ENCODE measurements around the gene TNN. TPM values are rescaled to one million over a fixed set of nuclear protein-coding genes. Genes with fewer than 3 reads are reported as not detected.

Gene TNN
- total RNA-seq, 5 donors from 2014 or later (not counting 1 experiment from before 2014, with no cell fraction given), result not detected

DNA sequence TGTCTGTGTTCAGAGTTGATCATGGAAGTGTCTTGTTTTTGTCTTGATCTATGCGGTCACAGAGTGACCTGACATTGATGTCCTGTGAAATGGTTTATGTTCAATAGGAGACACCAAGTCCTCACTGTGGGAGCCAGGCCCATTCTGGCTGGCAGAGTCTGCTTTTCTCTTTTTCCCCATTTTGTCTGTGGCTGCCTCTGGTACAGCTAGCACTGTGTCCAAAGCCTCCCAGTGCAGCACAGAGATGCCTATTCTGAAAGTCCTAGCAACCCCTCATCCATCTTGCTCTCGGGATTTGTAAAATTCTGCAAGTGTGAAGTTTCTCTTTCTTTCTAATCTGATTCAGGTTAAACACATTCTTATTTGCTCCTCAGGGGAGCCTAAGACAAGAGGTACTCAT lies 14.3 kb downstream of the TNN start:
- no peaks in the 10 kb centered on the region for H3K4me1 Mint-ChIP-seq
- H3K27ac Mint-ChIP-seq, result no peak overlapping the region
- 100% methylated on average over 1 of the region's 2 CpGs for WGBS (ENCODE audit: insufficient coverage)
- ChIA-PET CTCF (no interaction called here), POLR2A (no interaction called here)
- H3K4me3 Mint-ChIP-seq, result no peak overlapping the region
- Histone ChIP-seq H3K4me1 (ENCODE audit: control insufficient read depth in 1 of 2, extremely low read depth in 1 of 2, insufficient read depth in 2 of 2, low read length in 2 of 2) (no peaks in the 10 kb centered on the region), H3K36me3 (ENCODE audit: control insufficient read depth in 2 of 2, extremely low read depth in 1 of 2, insufficient read depth in 1 of 2, low read length in 1 of 2) (no peaks in the 10 kb centered on the region), H3K4me3 (ENCODE audit: control insufficient read depth in 1 of 2, extremely low read depth in 1 of 2, low read length in 1 of 2) (no peak overlapping the region), H3K27ac (ENCODE audit: low read length) (no peak overlapping the region), H3K9me3 (no peaks in the 10 kb centered on the region), H3K27me3 (replicated peaks in 1 of 2; ENCODE audit: control insufficient read depth in 2 of 2, extremely low read depth in 1 of 2, insufficient read depth in 2 of 2, low read length in 1 of 2) (peaks cover 0 to 12% of the 10 kb centered on the region in 2 experiments)
- ATAC-seq (replicated peaks in 1 of 4) (no peak), DNase-seq (no peak)
- no peaks in the 10 kb centered on the region for H3K9me3 Mint-ChIP-seq
- H3K36me3 Mint-ChIP-seq, result no peaks in the 10 kb centered on the region
- H3K27me3 Mint-ChIP-seq, result peaks cover 8 to 11% of the 10 kb centered on the region in 2 donors

DNA sequence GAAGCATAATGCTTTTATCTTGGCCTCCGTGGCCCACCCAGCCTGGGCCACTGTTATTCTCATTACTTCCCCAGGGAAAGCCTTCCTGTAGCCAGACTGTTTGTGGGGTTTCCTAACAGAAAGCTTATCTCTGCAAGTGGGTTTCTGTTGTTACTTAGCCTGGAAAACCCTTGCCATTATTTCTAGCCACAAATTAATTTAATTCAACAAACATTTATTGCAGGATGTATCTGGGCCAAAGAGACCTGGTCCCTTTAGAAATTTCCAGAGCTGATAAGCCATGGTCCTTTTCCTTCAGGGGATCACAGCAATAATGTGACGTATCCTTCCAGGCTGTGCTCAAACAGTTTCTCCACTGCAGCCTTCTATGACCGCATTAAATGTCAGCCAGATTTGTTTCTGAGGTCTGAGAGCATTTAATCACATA lies 20.9 kb downstream of the TNN start:
- H3K27me3 Mint-ChIP-seq, result peaks cover 0 to 2% of the 10 kb centered on the region in 2 donors
- CTCF ChIA-PET, result no interaction called here
- no peaks in the 10 kb centered on the region for H3K36me3 Mint-ChIP-seq
- no peaks in the 10 kb centered on the region for H3K4me1 ChIP-seq (ENCODE audit: control insufficient read depth in 1 of 2, extremely low read depth in 1 of 2, insufficient read depth in 2 of 2, low read length in 2 of 2)
- H3K27ac ChIP-seq (ENCODE audit: low read length), result no peak overlapping the region
- no peak overlapping the region for H3K4me3 Mint-ChIP-seq
- no peak overlapping the region for H3K4me3 ChIP-seq (ENCODE audit: control insufficient read depth in 1 of 2, extremely low read depth in 1 of 2, low read length in 1 of 2)
- no peaks in the 10 kb centered on the region for H3K9me3 ChIP-seq
- ATAC-seq (replicated peaks in 1 of 4), result no peak
- WGBS (ENCODE audit: insufficient coverage), result 100% methylated on average over 1 of the region's 3 CpGs
- H3K27ac Mint-ChIP-seq, result no peak overlapping the region
- no peaks in the 10 kb centered on the region for H3K9me3 Mint-ChIP-seq
- no peak for DNase-seq
- peaks cover 0 to 3% of the 10 kb centered on the region in 2 experiments for H3K27me3 ChIP-seq (replicated peaks in 1 of 2; ENCODE audit: control insufficient read depth in 2 of 2, extremely low read depth in 1 of 2, insufficient read depth in 2 of 2, low read length in 1 of 2)
- H3K4me1 Mint-ChIP-seq, result no peaks in the 10 kb centered on the region
- H3K36me3 ChIP-seq (ENCODE audit: control insufficient read depth in 2 of 2, extremely low read depth in 1 of 2, insufficient read depth in 1 of 2, low read length in 1 of 2), result no peaks in the 10 kb centered on the region
- POLR2A ChIA-PET, result no interaction called here

- H3K4me3 ChIP-seq (ENCODE audit: control insufficient read depth in 1 of 2, extremely low read depth in 1 of 2, low read length in 1 of 2), result no peak overlapping the region
- 58% methylated on average over 5 of the region's 7 CpGs for WGBS (ENCODE audit: insufficient coverage)
- DNase-seq (no peak), ATAC-seq (replicated peaks in 1 of 4) (no peak)
- ChIA-PET POLR2A (interaction anchor here in 1 of 2 donors (0.5 kb wide), 1 partner anchor 78 kb away, joined by 10 read pairs; no protein-coding TSS in a partner anchor), CTCF (no interaction called here)
- no peaks in the 10 kb centered on the region for H3K4me1 ChIP-seq (ENCODE audit: control insufficient read depth in 1 of 2, extremely low read depth in 1 of 2, insufficient read depth in 2 of 2, low read length in 2 of 2)
- Mint-ChIP-seq H3K9me3 (no peaks in the 10 kb centered on the region), H3K27me3 (no peaks in the 10 kb centered on the region), H3K4me3 (no peak overlapping the region), H3K4me1 (no peaks in the 10 kb centered on the region), H3K27ac (no peak overlapping the region), H3K36me3 (no peaks in the 10 kb centered on the region)
- H3K27ac ChIP-seq (ENCODE audit: low read length), result no peak overlapping the region
- no peaks in the 10 kb centered on the region for H3K27me3 ChIP-seq (replicated peaks in 1 of 2; ENCODE audit: control insufficient read depth in 2 of 2, extremely low read depth in 1 of 2, insufficient read depth in 2 of 2, low read length in 1 of 2)
- H3K9me3 ChIP-seq, result no peaks in the 10 kb centered on the region
- H3K36me3 ChIP-seq (ENCODE audit: control insufficient read depth in 2 of 2, extremely low read depth in 1 of 2, insufficient read depth in 1 of 2, low read length in 1 of 2), result no peaks in the 10 kb centered on the region
These were observed 21.6 kb downstream of the TNN start for GRCh38 chr1:175089136-175089718.

- ChIA-PET CTCF (interaction anchor here in 1 of 2 donors (0.8 kb wide), 1 partner anchor 34 kb away, joined by 3 read pairs; no protein-coding TSS in a partner anchor), POLR2A (interaction anchor here in 1 of 2 donors (0.6 kb wide), 1 partner anchor 285 kb away, joined by 3 read pairs; no protein-coding TSS in a partner anchor)
- H3K4me1 Mint-ChIP-seq, result no peaks in the 10 kb centered on the region
- Histone ChIP-seq H3K36me3 (ENCODE audit: control insufficient read depth in 2 of 2, extremely low read depth in 1 of 2, insufficient read depth in 1 of 2, low read length in 1 of 2) (no peaks in the 10 kb centered on the region), H3K27ac (ENCODE audit: low read length) (no peak overlapping the region), H3K4me3 (ENCODE audit: control insufficient read depth in 1 of 2, extremely low read depth in 1 of 2, low read length in 1 of 2) (no peak overlapping the region), H3K4me1 (ENCODE audit: control insufficient read depth in 1 of 2, extremely low read depth in 1 of 2, insufficient read depth in 2 of 2, low read length in 2 of 2) (no peaks in the 10 kb centered on the region), H3K27me3 (replicated peaks in 1 of 2; ENCODE audit: control insufficient read depth in 2 of 2, extremely low read depth in 1 of 2, insufficient read depth in 2 of 2, low read length in 1 of 2) (peaks cover 0 to under 1% of the 10 kb centered on the region in 2 experiments), H3K9me3 (no peaks in the 10 kb centered on the region)
- H3K9me3 Mint-ChIP-seq, result no peaks in the 10 kb centered on the region
- DNase-seq (no peak), ATAC-seq (replicated peaks in 1 of 4) (no peak)
- H3K4me3 Mint-ChIP-seq, result no peak overlapping the region
- WGBS (ENCODE audit: insufficient coverage), result no CpG with 5 or more reads among the region's 2 CpGs
- no peak overlapping the region for H3K27ac Mint-ChIP-seq
- no peaks in the 10 kb centered on the region for H3K36me3 Mint-ChIP-seq
- peaks cover 0 to under 1% of the 10 kb centered on the region in 2 donors for H3K27me3 Mint-ChIP-seq
These were observed 23.1 kb downstream of the TNN start for GRCh38 chr1:175090780-175091179.

DNA sequence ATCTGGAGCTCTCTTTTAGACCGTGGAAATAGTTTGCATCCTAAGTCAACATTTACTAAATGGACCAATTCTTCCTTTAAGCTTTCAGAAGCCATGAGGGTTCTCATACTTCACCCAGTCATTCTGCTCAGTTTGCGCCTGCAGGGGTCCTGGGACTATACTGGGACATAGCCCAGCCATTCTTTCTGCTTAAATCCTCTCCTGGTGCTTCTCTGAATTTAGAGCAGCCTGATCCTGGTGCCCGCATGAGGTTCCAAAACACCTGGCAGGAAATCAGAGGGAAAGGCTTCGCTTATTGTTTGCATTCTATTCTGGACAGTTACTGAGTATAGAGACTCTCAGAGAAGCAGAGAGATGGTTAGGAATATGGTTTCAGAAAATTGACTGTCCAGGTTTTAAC lies 27.0 kb downstream of the TNN start:
- no peak for ATAC-seq (replicated peaks in 1 of 4)
- CTCF ChIA-PET, result no interaction called here
- no peak for DNase-seq
- no peaks in the 10 kb centered on the region for H3K36me3 Mint-ChIP-seq
- Histone ChIP-seq H3K4me3 (ENCODE audit: control insufficient read depth in 1 of 2, extremely low read depth in 1 of 2, low read length in 1 of 2) (no peak overlapping the region), H3K4me1 (ENCODE audit: control insufficient read depth in 1 of 2, extremely low read depth in 1 of 2, insufficient read depth in 2 of 2, low read length in 2 of 2) (no peaks in the 10 kb centered on the region), H3K27me3 (replicated peaks in 1 of 2; ENCODE audit: control insufficient read depth in 2 of 2, extremely low read depth in 1 of 2, insufficient read depth in 2 of 2, low read length in 1 of 2) (peaks cover 0 to 8% of the 10 kb centered on the region in 2 experiments), H3K27ac (ENCODE audit: low read length) (no peak overlapping the region), H3K9me3 (no peaks in the 10 kb centered on the region), H3K36me3 (ENCODE audit: control insufficient read depth in 2 of 2, extremely low read depth in 1 of 2, insufficient read depth in 1 of 2, low read length in 1 of 2) (no peaks in the 10 kb centered on the region)
- H3K4me3 Mint-ChIP-seq, result no peak overlapping the region
- 82% methylated on average over 4 of the region's 4 CpGs for WGBS (ENCODE audit: insufficient coverage)
- no peak overlapping the region for H3K27ac Mint-ChIP-seq
- no peaks in the 10 kb centered on the region for H3K4me1 Mint-ChIP-seq
- H3K27me3 Mint-ChIP-seq, result peaks cover 0 to 4% of the 10 kb centered on the region in 2 donors
- POLR2A ChIA-PET, result no interaction called here
- no peaks in the 10 kb centered on the region for H3K9me3 Mint-ChIP-seq

DNA sequence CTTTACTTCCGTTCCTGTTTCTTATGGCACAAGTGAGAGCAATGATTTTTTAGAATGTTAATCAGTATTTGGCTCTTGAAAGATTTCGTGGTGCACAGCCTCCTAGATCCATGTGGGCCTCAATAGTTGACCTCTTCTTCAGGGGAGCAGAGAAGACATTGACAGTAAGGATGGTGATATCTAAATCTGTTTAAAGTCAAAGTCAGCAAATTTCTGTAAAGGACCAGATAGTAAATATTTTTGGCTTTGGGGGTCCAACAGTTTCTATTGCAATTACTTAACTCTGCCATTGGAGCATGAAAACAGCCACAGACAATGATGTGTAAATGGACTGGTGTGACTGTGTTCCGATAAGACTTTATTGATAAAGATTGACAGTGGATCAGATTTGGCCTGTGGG lies 27.4 kb downstream of the TNN start:
- peaks cover 0 to 4% of the 10 kb centered on the region in 2 donors for H3K27me3 Mint-ChIP-seq
- 76% methylated on average over 3 of the region's 3 CpGs for WGBS (ENCODE audit: insufficient coverage)
- H3K9me3 Mint-ChIP-seq, result no peaks in the 10 kb centered on the region

More for the DNA sequence above, 27.4 kb downstream of the TNN start:
- Histone ChIP-seq H3K27ac (ENCODE audit: low read length) (no peak overlapping the region), H3K9me3 (no peaks in the 10 kb centered on the region), H3K36me3 (ENCODE audit: control insufficient read depth in 2 of 2, extremely low read depth in 1 of 2, insufficient read depth in 1 of 2, low read length in 1 of 2) (no peaks in the 10 kb centered on the region), H3K4me3 (ENCODE audit: control insufficient read depth in 1 of 2, extremely low read depth in 1 of 2, low read length in 1 of 2) (no peak overlapping the region), H3K4me1 (ENCODE audit: control insufficient read depth in 1 of 2, extremely low read depth in 1 of 2, insufficient read depth in 2 of 2, low read length in 2 of 2) (no peaks in the 10 kb centered on the region), H3K27me3 (replicated peaks in 1 of 2; ENCODE audit: control insufficient read depth in 2 of 2, extremely low read depth in 1 of 2, insufficient read depth in 2 of 2, low read length in 1 of 2) (peaks cover 0 to 8% of the 10 kb centered on the region in 2 experiments)
- ATAC-seq (replicated peaks in 1 of 4), result no peak
- no peaks in the 10 kb centered on the region for H3K36me3 Mint-ChIP-seq
- no peak overlapping the region for H3K27ac Mint-ChIP-seq
- no peak overlapping the region for H3K4me3 Mint-ChIP-seq
- no peaks in the 10 kb centered on the region for H3K4me1 Mint-ChIP-seq
- no peak for DNase-seq
- CTCF ChIA-PET, result no interaction called here
- POLR2A ChIA-PET, result no interaction called here

Measured in T-cell (primary cell).